H1 (cell line): ENCODE data around the gene IP6K3. TPM values are rescaled to one million over a fixed set of nuclear protein-coding genes. Genes with fewer than 3 reads are reported as not detected.

Source experiments
- CTCF ChIA-PET: fragments of 300-600 bp; sonication (Branson Sonifier 250); formaldehyde crosslinking; loops from one replicate; lab custom pipeline; 2021; ENCODE audit not compliant: partially characterized antibody; lab: Charles Lee
- POLR2A ChIA-PET: fragments of 300-600 bp; sonication (Branson Sonifier 250); formaldehyde crosslinking; loops from one replicate; lab custom pipeline; 2021; ENCODE audit warnings: inconsistent platforms; ENCODE audit not compliant: partially characterized antibody; lab: Charles Lee
- DNase-seq, 2 experiments: peaks; one replicate each; pipeline versions ENCODE4 v3.0.0 to v3.0.0-alpha.2; 2010 to 2022; ENCODE audit warnings: low spot score in 2 of 2, low read depth in 1 of 2, mixed read lengths in 1 of 2
- FAIRE-seq: peaks from 2 replicates; lab custom pipeline; 2011; peaks lifted over from hg19 to GRCh38; lab: Jason Lieb, UNC
- H2AFZ ChIP-seq: 2 replicates; pipeline ENCODE4 v1.8.1; 2012; ENCODE audit warnings: low read length, inconsistent platforms
- H2AK5ac ChIP-seq: 2 replicates; pipeline ENCODE4 v1.6.1; 2013; ENCODE audit warnings: low read depth, low read length
- H2BK120ac ChIP-seq: replicated peaks from 2 replicates; pipeline ENCODE3; 2013; ENCODE audit warnings: low read depth, low read length, inconsistent platforms
- H2BK12ac ChIP-seq: 2 replicates; pipeline ENCODE4 v1.6.1; 2013; ENCODE audit warnings: low read depth, low read length
- H2BK15ac ChIP-seq: 2 replicates; pipeline ENCODE4 v1.6.1; 2013; ENCODE audit warnings: low read length
- H2BK20ac ChIP-seq: 2 replicates; pipeline ENCODE4 v1.6.1; 2013; ENCODE audit warnings: low read length
- H2BK5ac ChIP-seq: 2 replicates; pipeline ENCODE4 v1.6.1; 2013; ENCODE audit warnings: low read depth, low read length
- H3K14ac ChIP-seq: 2 replicates; pipeline ENCODE4 v1.6.1; 2013; ENCODE audit warnings: inconsistent platforms; ENCODE audit not compliant: insufficient read length
- H3K18ac ChIP-seq: 2 replicates; pipeline ENCODE4 v1.6.1; 2013; ENCODE audit warnings: low read length; ENCODE audit errors: extremely low read depth
- H3K23ac ChIP-seq: 2 replicates; pipeline ENCODE4 v1.6.1; 2013; ENCODE audit warnings: inconsistent platforms; ENCODE audit not compliant: insufficient read length
- H3K23me2 ChIP-seq: 2 replicates; pipeline ENCODE4 v1.6.1; 2013; ENCODE audit warnings: low read depth, low read length
- H3K27ac ChIP-seq: 2 replicates; pipeline ENCODE4 v1.6.1; 2011; ENCODE audit warnings: low read depth, low read length, inconsistent platforms
- H3K27me3 ChIP-seq, 4 experiments: replicated peaks in 1 of 4; 1 replicate in 1 of 4; 2 replicates in 3 of 4; pipeline versions ENCODE4 v1.6.1 to v1.8.1; 2011 to 2013; ENCODE audit warnings: low read length in 3 of 4, mild to moderate bottlenecking in 3 of 4, inconsistent platforms in 2 of 4, mixed read lengths in 2 of 4, moderate library complexity in 1 of 4; ENCODE audit not compliant: control insufficient read depth in 3 of 4, insufficient read depth in 3 of 4; ENCODE audit errors: extremely low read depth in 1 of 4
- H3K36me3 ChIP-seq, 4 experiments: 2 replicates each; pipeline versions ENCODE4 v1.6.1 to v1.8.1; 2011 to 2013; ENCODE audit warnings: mild to moderate bottlenecking in 4 of 4, low read length in 3 of 4, moderate library complexity in 2 of 4, control low read depth in 1 of 4, inconsistent platforms in 1 of 4; ENCODE audit not compliant: insufficient read depth in 4 of 4, control insufficient read depth in 2 of 4
- H3K4ac ChIP-seq: replicated peaks from 2 replicates; pipeline ENCODE3; 2013; ENCODE audit warnings: low read length, low read depth, mixed read lengths, inconsistent platforms; ENCODE audit not compliant: insufficient read length
- H3K4me1 ChIP-seq, 4 experiments: replicated peaks in 1 of 4; 1 replicate in 1 of 4; 2 replicates in 3 of 4; pipeline versions ENCODE4 v1.6.1 to v1.8.1; 2011 to 2013; ENCODE audit warnings: low read length in 3 of 4, inconsistent platforms in 2 of 4, mixed read lengths in 1 of 4; ENCODE audit not compliant: insufficient read depth in 4 of 4, control insufficient read depth in 3 of 4
- H3K4me2 ChIP-seq, 2 experiments: 2 replicates each; pipeline versions ENCODE4 v1.6.1 to v1.8.1; 2011 to 2013; ENCODE audit warnings: low read depth in 2 of 2, low read length in 2 of 2, control low read depth in 1 of 2, inconsistent platforms in 1 of 2, mild to moderate bottlenecking in 1 of 2; ENCODE audit not compliant: insufficient read depth in 1 of 2
- H3K4me3 ChIP-seq, 4 experiments: fragments of 200-600, 300-600 bp in 1 of 4; sonication (generic), shearing (Covaris generic), sonication (Bioruptor Twin) in 1 of 4; 2 replicates each; pipeline versions ENCODE4 v1.5.1 to v1.8.1; 2011 to 2016; ENCODE audit warnings: low read length in 4 of 4, low read depth in 3 of 4, control low read depth in 2 of 4, inconsistent platforms in 2 of 4, mild to moderate bottlenecking in 2 of 4, mixed read lengths in 1 of 4, moderate library complexity in 1 of 4; ENCODE audit not compliant: insufficient read depth in 2 of 4; ENCODE audit errors: extremely low read depth in 1 of 4
- H3K56ac ChIP-seq: replicated peaks from 2 replicates; pipeline ENCODE3; 2013; ENCODE audit warnings: low read depth, mild to moderate bottlenecking, mixed read lengths, low read length, inconsistent platforms; ENCODE audit not compliant: insufficient read length
- H3K79me1 ChIP-seq: 2 replicates; pipeline ENCODE4 v1.6.1; 2013; ENCODE audit warnings: low read depth, low read length, control low read depth
- H3K79me2 ChIP-seq, 2 experiments: 2 replicates each; pipeline versions ENCODE4 v1.6.1 to v1.8.1; 2012 to 2013; ENCODE audit warnings: low read length in 2 of 2, mild to moderate bottlenecking in 2 of 2, inconsistent platforms in 1 of 2; ENCODE audit not compliant: insufficient read depth in 2 of 2, control insufficient read depth in 1 of 2
- H3K9ac ChIP-seq, 4 experiments: replicated peaks in 1 of 4; 1 replicate in 1 of 4; 2 replicates in 3 of 4; pipeline versions ENCODE4 v1.6.1 to v1.8.1; 2011 to 2013; ENCODE audit warnings: low read depth in 3 of 4, low read length in 3 of 4, control low read depth in 2 of 4, mild to moderate bottlenecking in 2 of 4, moderate library complexity in 2 of 4, inconsistent platforms in 1 of 4; ENCODE audit errors: extremely low read depth in 1 of 4
- H3K9me3 ChIP-seq, 2 experiments: 2 replicates each; pipeline versions ENCODE4 v1.6.1 to v1.8.1; 2012 to 2013; ENCODE audit warnings: mild to moderate bottlenecking in 2 of 2, moderate library complexity in 2 of 2, control low read depth in 1 of 2, inconsistent platforms in 1 of 2, low read depth in 1 of 2, low read length in 1 of 2, mixed read lengths in 1 of 2; ENCODE audit not compliant: insufficient read depth in 2 of 2
- H4K20me1 ChIP-seq, 2 experiments: replicated peaks in 1 of 2; 2 replicates each; pipeline versions ENCODE3 to v1.8.1; 2011 to 2013; ENCODE audit warnings: inconsistent platforms in 2 of 2, low read length in 2 of 2, mild to moderate bottlenecking in 1 of 2; ENCODE audit not compliant: insufficient read depth in 2 of 2, control insufficient read depth in 1 of 2
- H4K5ac ChIP-seq: 2 replicates; pipeline ENCODE4 v1.6.1; 2013; ENCODE audit warnings: low read length, low read depth, mixed read lengths, inconsistent platforms; ENCODE audit not compliant: insufficient read length
- H4K8ac ChIP-seq: 2 replicates; pipeline ENCODE4 v1.8.0; 2013; ENCODE audit warnings: mild to moderate bottlenecking, moderate library complexity, low read length, inconsistent platforms; ENCODE audit not compliant: insufficient read depth; ENCODE audit errors: extremely low read depth
- H4K91ac ChIP-seq: replicated peaks from 2 replicates; pipeline ENCODE3; 2013; ENCODE audit warnings: low read length, mixed read lengths, inconsistent platforms; ENCODE audit not compliant: insufficient read length
- CTCF ChIP-seq, 3 experiments: IDR thresholded peaks; 1 replicate in 2 of 3; 2 replicates in 1 of 3; pipeline versions ENCODE4 v1.5.1 to v1.6.1; 2011; ENCODE audit warnings: low read length in 3 of 3, mild to moderate bottlenecking in 3 of 3, inconsistent platforms in 2 of 3, low read depth in 1 of 3, moderate library complexity in 1 of 3; ENCODE audit not compliant: insufficient read depth in 1 of 3; ENCODE audit errors: control extremely low read depth in 1 of 3
- EGR1 ChIP-seq: IDR thresholded peaks from 2 replicates; pipeline ENCODE4 v1.6.1; 2011; ENCODE audit warnings: low read depth, low read length, borderline replicate concordance
- EP300 ChIP-seq, 2 experiments: IDR thresholded peaks; 1 replicate in 1 of 2; 2 replicates in 1 of 2; pipeline ENCODE4 v1.6.1; 2011 to 2012; ENCODE audit warnings: low read depth in 2 of 2, low read length in 2 of 2, mild to moderate bottlenecking in 2 of 2, borderline replicate concordance in 1 of 2, inconsistent platforms in 1 of 2, moderate library complexity in 1 of 2
- MAX ChIP-seq: IDR thresholded peaks from 2 replicates; pipeline ENCODE4 v1.6.1; 2012; ENCODE audit warnings: inconsistent platforms
- PHF8 ChIP-seq: fragments of 200-600 bp; sonication (generic); conservative IDR thresholded peaks from 2 replicates; pipeline ENCODE4 v1.7.1; 2012; ENCODE audit warnings: low read depth, mild to moderate bottlenecking, inconsistent platforms, low read length, moderate library complexity
- RAD21 ChIP-seq, 2 experiments: IDR thresholded peaks in 1 of 2; conservative IDR thresholded peaks in 1 of 2; 2 replicates each; pipeline ENCODE4 v1.6.1; 2011; ENCODE audit warnings: low read depth in 2 of 2, low read length in 2 of 2, improper control_type of control experiment in 1 of 2, inconsistent platforms in 1 of 2, mild to moderate bottlenecking in 1 of 2, moderate library complexity in 1 of 2
- SIN3A ChIP-seq, 2 experiments: IDR thresholded peaks in 1 of 2; conservative IDR thresholded peaks in 1 of 2; 2 replicates each; pipeline ENCODE4 v1.6.1; 2011 to 2012; ENCODE audit warnings: low read length in 2 of 2, improper control_type of control experiment in 1 of 2, low read depth in 1 of 2, mild to moderate bottlenecking in 1 of 2
- SP4 ChIP-seq: IDR thresholded peaks from 2 replicates; pipeline ENCODE4 v1.6.1; 2012; ENCODE audit warnings: low read length, inconsistent platforms
- SUZ12 ChIP-seq: fragments of 200-600 bp; sonication (generic); IDR thresholded peaks from 2 replicates; pipeline ENCODE4 v1.6.1; 2012; ENCODE audit warnings: mild to moderate bottlenecking, inconsistent platforms, low read length, moderate library complexity, mixed read lengths
- ZNF274 ChIP-seq: IDR thresholded peaks from 2 replicates; pipeline ENCODE4 v1.7.0; 2012; ENCODE audit warnings: low read length, borderline replicate concordance; ENCODE audit errors: extremely low read depth
- WGBS, 2 experiments: shearing (Covaris generic) in 1 of 2; methylation state at CpG; one replicate each; pipeline versions ENCODE4 v1.1.6 to v1.1.7; 2013 to 2015; ENCODE audit warnings: low lambda C conversion rate in 2 of 2, mixed read lengths in 2 of 2, inconsistent platforms in 1 of 2, low coverage in 1 of 2, missing lambda C conversion rate in 1 of 2; ENCODE audit not compliant: insufficient replicate concordance in 2 of 2, insufficient coverage in 1 of 2, insufficient read length in 1 of 2; ENCODE audit errors: extremely low coverage in 1 of 2, missing lambda C conversion rate in 1 of 2; 5-methylcytosine and 5-hydroxymethylcytosine counted together
- polyA plus RNA-seq, 7 experiments: library from polyadenylated mRNA; depleted of rRNA in 3 of 7; stranded (reverse) in 5 of 7; unstranded in 2 of 7; fragments of >200 nt in 5 of 7; fragments of 200-250 nt in 2 of 7; gene quantifications; 1 replicate in 5 of 7; 2 replicates in 1 of 7; 4 replicates in 1 of 7; pipeline versions ENCODE4 v1.2.1 to v1.2.3, GENCODE V29; 2011 to 2013; ENCODE audit warnings: missing spikeins in 2 of 7, mixed read lengths in 2 of 7
- total RNA-seq: library from RNA; stranded (reverse); fragmentation: NEBNext Ultra II Directional; extraction: Animal tissue kit (Norgen Biotek cat#: 25700); gene quantifications from 2 replicates; pipeline ENCODE4 v1.2.1, GENCODE V29; 2021

IP6K3 gene
- total and polyA plus RNA-seq, 2 of the 8 experiments (the other 6 are each of a cell fraction or from before 2014, with no cell fraction given): 0.22 to 0.73 TPM

GRCh38 chr6:33712914-33713313, 33.8 kb downstream of the IP6K3 start:
- Histone ChIP-seq H2BK5ac (no peak overlapping the region), H3K4me2 (no peak overlapping the region), H3K4ac (no peak overlapping the region), H3K9me3 (no peaks in the 10 kb centered on the region), H2BK120ac (no peak overlapping the region), H3K23me2 (peaks cover 2% of the 10 kb centered on the region; the same call in 1 of the 2 replicates), H3K4me1 (peaks cover 2 to 14% (median 6%) of the 10 kb centered on the region in 4 experiments; a peak in 4 of 7 replicates), H4K91ac (no peak overlapping the region), H3K36me3 (peaks cover 7 to 24% (median 19%) of the 10 kb centered on the region in 4 experiments), H3K79me2 (peaks cover 0 to 15% of the 10 kb centered on the region in 2 experiments; a peak in 2 of 4 replicates), H3K4me3 (no peak overlapping the region), H4K8ac (no peak overlapping the region), H2AK5ac (no peak overlapping the region), H2BK15ac (no peak overlapping the region), H3K27ac (no peak overlapping the region), H4K5ac (no peak overlapping the region), H2BK12ac (no peak overlapping the region), H2BK20ac (no peak overlapping the region), H4K20me1 (peaks cover 3 to 5% of the 10 kb centered on the region in 2 experiments), H3K14ac (no peak overlapping the region), H3K79me1 (peaks cover 12% of the 10 kb centered on the region), H3K9ac (no peak overlapping the region), H3K27me3 (no peaks in the 10 kb centered on the region), H2AFZ (no peak overlapping the region), H3K23ac (no peak overlapping the region), H3K18ac (no peak overlapping the region), H3K56ac (no peak overlapping the region)
- CTCF ChIA-PET: interaction anchor here (1.0 to 4.3 kb wide), 7 partner anchors 11 to 214 kb away, joined by 3 to 28 read pairs (median 4); no protein-coding TSS in a partner anchor
- POLR2A ChIA-PET: no interaction called here
- FAIRE-seq (no peak), DNase-seq (no peak)
- 88% methylated on average over 3 of the region's 3 CpGs; no CpG with 5 or more reads in 1 of the 2 experiments for whole genome bisulfite sequencing, 2 experiments
- TF ChIP-seq SP4: no peak
- no peak for TF ChIP-seq EGR1
- TF ChIP-seq ZNF274: no peak
- no peak for TF ChIP-seq RAD21 (IDR thresholded peaks at IDR 0.05 in 1 of 2, conservative IDR thresholded peaks at IDR 0.05 in 1 of 2; ENCODE audit: low read depth in 2 of 2, low read length in 2 of 2)
- no peak for TF ChIP-seq PHF8
- TF ChIP-seq EP300 (IDR thresholded peaks at IDR 0.05; ENCODE audit: borderline replicate concordance in 1 of 2, low read depth in 2 of 2, low read length in 2 of 2): no peak
- TF ChIP-seq SUZ12: no peak
- no peak for TF ChIP-seq SIN3A (conservative IDR thresholded peaks at IDR 0.05 in 1 of 2, IDR thresholded peaks at IDR 0.05 in 1 of 2; ENCODE audit: low read depth in 1 of 2, low read length in 2 of 2)
- TF ChIP-seq MAX: no peak
- TF ChIP-seq CTCF (IDR thresholded peaks at IDR 0.05; ENCODE audit: control extremely low read depth in 1 of 3, insufficient read depth in 1 of 3, low read depth in 1 of 3, low read length in 3 of 3): no peak
